ENCODE data around the gene ZSCAN5B.
"Not testable (repeated sequence)": the region's sequence is repeated elsewhere in the genome, so short reads cannot be mapped to it uniquely, and the experiment has no call there.

Gene ZSCAN5B

DNA sequence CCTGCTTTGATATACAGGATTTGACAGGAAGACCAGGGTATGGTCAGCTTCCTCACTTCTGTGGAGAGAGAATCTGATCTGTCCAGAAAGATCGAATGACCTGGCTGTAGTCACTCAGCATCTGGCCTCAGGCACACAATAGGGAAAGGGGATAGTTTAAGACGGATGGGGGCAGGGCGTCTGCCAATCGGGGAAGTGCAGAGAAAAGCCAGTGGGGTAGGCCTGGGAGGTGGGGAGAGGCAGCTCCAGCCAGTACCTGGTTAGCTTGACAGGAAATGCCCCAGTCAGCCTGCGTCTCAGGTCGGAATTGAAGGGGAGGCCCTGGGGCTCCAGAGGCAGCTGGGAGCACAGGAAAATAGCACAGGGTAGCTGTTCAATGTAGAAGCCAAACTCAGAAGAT lies 44.1 kb downstream of the ZSCAN5B start:
- ChIA-PET CTCF (interaction anchor here (2.0 to 2.4 kb wide), 2 partner anchors 20 to 25 kb away, joined by 8 to 9 read pairs; no protein-coding TSS in a partner anchor), POLR2A (no interaction called here)
- TF ChIP-seq, protein P1, sequence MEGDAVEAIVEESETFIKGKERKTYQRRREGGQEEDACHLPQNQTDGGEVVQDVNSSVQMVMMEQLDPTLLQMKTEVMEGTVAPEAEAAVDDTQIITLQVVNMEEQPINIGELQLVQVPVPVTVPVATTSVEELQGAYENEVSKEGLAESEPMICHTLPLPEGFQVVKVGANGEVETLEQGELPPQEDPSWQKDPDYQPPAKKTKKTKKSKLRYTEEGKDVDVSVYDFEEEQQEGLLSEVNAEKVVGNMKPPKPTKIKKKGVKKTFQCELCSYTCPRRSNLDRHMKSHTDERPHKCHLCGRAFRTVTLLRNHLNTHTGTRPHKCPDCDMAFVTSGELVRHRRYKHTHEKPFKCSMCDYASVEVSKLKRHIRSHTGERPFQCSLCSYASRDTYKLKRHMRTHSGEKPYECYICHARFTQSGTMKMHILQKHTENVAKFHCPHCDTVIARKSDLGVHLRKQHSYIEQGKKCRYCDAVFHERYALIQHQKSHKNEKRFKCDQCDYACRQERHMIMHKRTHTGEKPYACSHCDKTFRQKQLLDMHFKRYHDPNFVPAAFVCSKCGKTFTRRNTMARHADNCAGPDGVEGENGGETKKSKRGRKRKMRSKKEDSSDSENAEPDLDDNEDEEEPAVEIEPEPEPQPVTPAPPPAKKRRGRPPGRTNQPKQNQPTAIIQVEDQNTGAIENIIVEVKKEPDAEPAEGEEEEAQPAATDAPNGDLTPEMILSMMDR (IDR thresholded peaks at IDR 0.05; ENCODE audit: control extremely low read depth, extremely low read depth, low read depth, missing control alignments) = no peak
- DNase-seq (ENCODE audit: extremely low spot score) = no peak

DNA sequence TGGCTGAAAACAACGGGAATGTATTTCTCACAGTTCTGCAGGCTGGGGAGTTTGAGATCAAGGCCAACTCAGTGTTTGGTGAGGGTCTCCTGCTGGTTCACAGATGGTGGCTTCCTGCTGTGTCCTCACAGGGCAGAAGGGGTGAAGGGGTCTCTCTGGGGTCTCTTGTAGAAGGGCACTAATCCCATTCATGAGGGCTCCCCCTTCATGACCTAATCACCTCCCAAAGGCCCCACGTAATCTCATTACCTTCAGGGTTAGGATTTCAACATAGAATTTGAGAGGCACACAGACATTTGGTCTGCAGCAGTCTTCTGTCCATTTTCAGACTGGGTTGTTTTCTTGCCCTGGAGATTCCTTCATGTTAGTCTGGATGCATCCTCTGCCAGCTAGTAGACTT lies 44.9 kb downstream of the ZSCAN5B start:
- ChIA-PET POLR2A (no interaction called here), CTCF (no interaction called here)
- TF ChIP-seq, protein P1 (IDR thresholded peaks at IDR 0.05; ENCODE audit: control extremely low read depth, extremely low read depth, low read depth, missing control alignments) = no peak
- DNase-seq (ENCODE audit: extremely low spot score) = no peak

DNA sequence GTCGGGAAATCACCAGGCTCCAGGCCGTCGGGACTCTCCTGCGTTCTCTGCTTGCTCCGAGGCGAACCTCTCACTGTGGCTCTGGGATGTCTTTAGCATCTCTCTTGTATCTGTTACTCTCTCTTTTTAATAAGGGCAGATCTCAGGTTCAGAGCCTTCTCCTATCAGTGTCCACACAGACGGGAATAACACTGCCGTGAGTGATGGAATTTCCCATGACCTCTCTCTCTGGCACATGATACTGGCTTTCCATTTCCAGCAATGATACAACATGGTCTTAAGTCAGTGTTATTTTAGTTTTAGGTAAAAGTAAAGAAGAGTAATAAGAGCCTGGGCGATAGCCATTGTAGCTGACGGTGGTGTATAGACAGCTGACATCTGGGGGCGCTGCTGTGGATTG lies 47.2 kb downstream of the ZSCAN5B start:
- TF ChIP-seq, protein P1 (IDR thresholded peaks at IDR 0.05; ENCODE audit: control extremely low read depth, extremely low read depth, low read depth, missing control alignments) = no peak
- ChIA-PET POLR2A (no interaction called here), CTCF (no interaction called here)
- DNase-seq (ENCODE audit: extremely low spot score) = no peak

DNA sequence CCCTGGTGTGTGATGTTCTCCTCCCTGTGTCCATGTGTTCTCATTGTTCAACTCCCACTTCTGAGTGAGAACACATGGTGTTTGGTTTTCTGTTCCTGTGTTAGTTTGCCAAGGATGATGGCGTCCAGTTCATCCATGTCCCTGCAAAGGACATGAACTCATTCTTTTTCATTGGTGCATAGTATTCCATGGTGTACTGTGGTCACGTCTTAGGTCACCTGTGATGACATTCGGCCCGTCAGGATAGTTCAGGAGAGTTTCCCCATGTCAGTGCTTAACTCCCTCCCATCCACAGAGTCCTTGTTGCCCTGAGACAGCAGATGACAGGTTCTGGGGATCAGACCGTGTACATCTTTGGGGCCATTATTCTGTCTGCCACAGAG lies 47.9 kb downstream of the ZSCAN5B start:
- ChIA-PET CTCF (no interaction called here), POLR2A (no interaction called here)
- TF ChIP-seq, protein P1 (IDR thresholded peaks at IDR 0.05; ENCODE audit: control extremely low read depth, extremely low read depth, low read depth, missing control alignments) = no peak
- no peak for DNase-seq (ENCODE audit: extremely low spot score)

DNA sequence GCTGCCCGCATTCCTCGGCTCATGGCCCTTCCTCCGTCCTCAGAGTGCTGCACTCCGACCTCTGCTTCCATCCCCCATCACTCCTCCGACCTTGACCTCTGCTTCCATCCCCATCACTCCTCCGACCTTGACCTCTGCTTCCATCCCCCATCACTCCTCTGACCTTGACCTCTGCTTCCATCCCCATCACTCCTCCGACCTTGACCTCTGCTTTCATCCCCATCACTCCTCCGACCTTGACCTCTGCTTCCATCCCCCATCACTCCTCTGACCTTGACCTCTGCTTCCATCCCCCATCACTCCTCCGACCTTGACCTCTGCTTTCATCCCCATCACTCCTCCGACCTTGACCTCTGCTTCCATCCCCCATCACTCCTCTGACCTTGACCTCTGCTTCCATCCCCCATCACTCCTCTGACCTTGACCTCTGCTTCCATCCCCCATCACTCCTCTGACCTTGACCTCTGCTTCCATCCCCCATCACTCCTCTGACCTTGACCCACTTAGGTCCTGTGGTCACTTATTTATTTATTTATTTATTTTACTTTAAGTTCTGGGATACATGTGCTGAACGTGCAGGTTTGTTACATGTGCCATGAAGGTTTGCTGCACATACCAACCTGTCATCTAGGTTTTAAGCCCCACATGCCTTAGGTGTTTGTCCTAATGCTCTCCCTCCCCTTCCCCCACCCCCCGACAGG lies 48.5 kb downstream of the ZSCAN5B start:
- CTCF ChIA-PET; POLR2A ChIA-PET; DNase-seq (ENCODE audit: extremely low spot score): not testable (repeated sequence)

DNA sequence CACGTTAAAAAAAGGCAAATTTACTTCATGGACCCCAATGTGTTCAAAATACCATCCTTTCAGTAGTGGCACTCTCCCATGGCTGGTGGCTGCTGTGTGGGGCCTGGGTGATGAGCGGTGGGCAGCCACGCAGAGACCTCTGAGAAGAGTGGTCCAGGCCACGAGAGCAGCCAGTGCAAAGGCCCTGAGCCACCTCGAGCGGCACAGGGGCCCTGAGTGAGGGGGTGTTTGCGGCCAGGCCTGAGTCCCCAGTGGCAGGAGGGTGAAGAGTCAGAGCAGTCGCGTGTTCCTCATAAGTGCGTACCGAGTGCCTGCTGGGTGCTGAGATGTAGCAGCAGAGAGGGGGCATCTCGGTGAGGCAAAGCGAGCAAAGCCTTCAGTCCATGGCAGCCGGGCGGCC lies 49.5 kb downstream of the ZSCAN5B start:
- TF ChIP-seq, protein P1 (IDR thresholded peaks at IDR 0.05; ENCODE audit: control extremely low read depth, extremely low read depth, low read depth, missing control alignments) = no peak
- ChIA-PET CTCF (interaction anchor here (1.1 kb wide), 1 partner anchor 105 kb away, joined by 3 read pairs; no protein-coding TSS in a partner anchor), POLR2A (no interaction called here)
- no peak for DNase-seq (ENCODE audit: extremely low spot score)

DNA sequence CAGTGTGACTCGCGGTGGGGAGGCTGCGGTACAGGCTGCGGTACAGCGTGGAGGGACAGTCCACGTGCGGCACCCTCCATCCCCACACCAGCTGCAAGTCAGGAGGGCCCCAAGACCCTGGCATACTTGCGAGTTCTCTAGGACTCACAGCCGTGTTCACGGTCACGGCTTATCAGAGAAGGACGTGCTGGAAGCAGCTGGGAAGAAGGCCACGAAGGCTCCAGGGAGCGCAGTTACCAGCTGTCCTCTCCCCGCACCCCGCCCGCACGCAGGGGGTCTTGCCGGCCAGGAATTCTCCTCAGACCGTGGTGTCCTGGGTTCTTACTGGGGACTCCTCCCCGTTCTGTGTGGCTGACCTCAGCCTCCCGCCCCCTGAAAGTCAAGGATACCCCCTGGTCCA lies 50.3 kb downstream of the ZSCAN5B start:
- CTCF ChIA-PET = interaction anchor here (1.0 to 1.4 kb wide), 3 partner anchors 8 to 106 kb away, joined by 3 read pairs; no protein-coding TSS in a partner anchor

More for the DNA sequence above, 50.3 kb downstream of the ZSCAN5B start:
- TF ChIP-seq, protein P1 (IDR thresholded peaks at IDR 0.05; ENCODE audit: control extremely low read depth, extremely low read depth, low read depth, missing control alignments) = no peak
- POLR2A ChIA-PET = no interaction called here
- no peak for DNase-seq (ENCODE audit: extremely low spot score)
